Heart left ventricle (tissue), 16 donors: ENCODE results near the gene CYP2D6. TPM values are rescaled to one million over a fixed set of nuclear protein-coding genes. Genes with fewer than 3 reads are reported as not detected.
"Not testable (repeated sequence)": the region's sequence is repeated elsewhere in the genome, so short reads cannot be mapped to it uniquely, and the experiment has no call there.

Source experiments
- ATAC-seq, 4 donors: fragments of 200-7000 bp; cut with Tn5 transposase; one replicate each; pipeline ENCODE4 v1.9.1; 2020 to 2022; ENCODE audit warnings: moderate library complexity in 4 of 4, mild to moderate bottlenecking in 3 of 4, moderate number of reproducible peaks in 1 of 4
- DNase-seq, 5 donors: peaks; one replicate each; pipeline ENCODE4 v3.0.0-alpha.2; 2020
- H3K27ac ChIP-seq, 12 donors: fragments of 200-600 bp; sonication (generic) in 4 of 12; one replicate each; pipeline versions ENCODE4 v1.5.0 to v1.8.0; 2016 to 2022; ENCODE audit warnings: mild to moderate bottlenecking in 2 of 12
- H3K27me3 ChIP-seq, 9 donors: fragments of 200-600 bp; sonication (generic) in 2 of 9; one replicate each; pipeline versions ENCODE4 v1.5.1 to v1.8.0; 2016 to 2022; ENCODE audit warnings: mild to moderate bottlenecking in 3 of 9
- H3K36me3 ChIP-seq, 9 donors: fragments of 200-600 bp; sonication (generic) in 2 of 9; one replicate each; pipeline versions ENCODE4 v1.5.0 to v1.8.0; 2018 to 2022; ENCODE audit warnings: mild to moderate bottlenecking in 2 of 9
- H3K4me1 ChIP-seq, 12 donors: fragments of 200-600 bp; sonication (generic) in 4 of 12; one replicate each; pipeline versions ENCODE4 v1.5.0 to v1.8.0; 2016 to 2022; ENCODE audit warnings: mild to moderate bottlenecking in 3 of 12
- H3K4me3 ChIP-seq, 12 donors: fragments of 200-600 bp; sonication (generic) in 4 of 12; one replicate each; pipeline versions ENCODE4 v1.5.0 to v1.8.0; 2017 to 2022; ENCODE audit warnings: mild to moderate bottlenecking in 9 of 12, moderate library complexity in 4 of 12
- H3K9me3 ChIP-seq, 12 donors: fragments of 200-600 bp; sonication (generic) in 4 of 12; one replicate each; pipeline versions ENCODE4 v1.5.0 to v1.8.0; 2016 to 2022; ENCODE audit warnings: mild to moderate bottlenecking in 1 of 12
- POLR2A ChIP-seq, 2 donors: fragments of 450-650 bp; IDR thresholded peaks; one replicate each; pipeline ENCODE4 v1.6.1; 2017; ENCODE audit warnings: antibody characterized with exemption in 2 of 2, mild to moderate bottlenecking in 2 of 2, moderate library complexity in 2 of 2
- WGBS, 4 donors: extraction: QIAGEN DNeasy Blood & Tissue Kit in 2 of 4; methylation state at CpG; one replicate each; pipeline versions ENCODE4 v1.1.5 to v1.1.7; 2013 to 2018; 5-methylcytosine and 5-hydroxymethylcytosine counted together
- intact Hi-C, 10 donors: fragments of 100-400 bp; cut with DNase I; formaldehyde crosslinking; loops; one replicate each; pipeline versions ENCODE4 v1.11.1 to v1.14.2; 2022
- long read RNA-seq, 3 donors: library from polyadenylated mRNA; unstranded; transcript quantifications; one replicate each; pipeline ENCODE4 v2.0.0, GENCODE V29; 2020 to 2021
- polyA plus RNA-seq, 2 donors: library from polyadenylated mRNA; stranded (reverse); fragments of 200-250 nt; gene quantifications; one replicate each; pipeline ENCODE4 v1.2.3, GENCODE V29; 2013
- total RNA-seq, 9 donors: library from RNA; depleted of rRNA in 2 of 9; stranded (reverse); fragments of >200 nt in 2 of 9; fragmentation: NEBNext Ultra II Directional in 3 of 9; extraction: Animal tissue kit (Norgen Biotek cat#: 25700) in 3 of 9; gene quantifications; one replicate each; pipeline versions ENCODE4 v1.1.0 to v1.2.4, GENCODE V29; 2016 to 2023
- TF ChIP-seq, protein P1 (sequence below), 12 donors: fragments of 200-600 bp; sonication (generic) in 4 of 12; IDR thresholded peaks; one replicate each; pipeline versions ENCODE4 v1.5.0 to v1.8.0; 2018 to 2022; ENCODE audit warnings: antibody characterized with exemption in 12 of 12, mild to moderate bottlenecking in 5 of 12
- donor health status: ischemic (EF 13 %, LVEDD 7.1; RV severe dilation, severe dysfunction).
- donor health status: healthy with polysubstance abuse.
- donor health status: DM: no; HTN: yes; CAD: no.
- donor health status: DM: no; HTN: no; CAD: no.
- donor health status: ischemic (EF 25% LVEDD 6.9; RV normal size, moderate dysfunction).
- donor health status: ischemic (EF 25% LVEDD 5.7; RV mildly dilated, moderate dysfunction).
- donor health status: healthy.
- donor health status: DM: yes; HTN: yes; CAD: no.
- donor health status: ischemic (EF 35%, LVEDD 5.7; RV mildly dilated, moderate dysfunction).
- donor health status: nonischemic (EF 11% LVEDD 7.7; RV severe dilation, severe dysfunction).
- donor health status: DM: yes; HTN: yes; CAD: no.
- donor health status: PGD.
- donor health status: ischemic (EF 29% LVEDD 5.4; RV normal size, mild dysfunction).
- donor health status: nonischemic (EF 23%, LVEDD 6.1; RV moderate dilation, normal function).

The CYP2D6 gene
- total RNA-seq (under 1 TPM in 8 of 9 donors, not detected in 1; 0.12 to 0.47 (median 0.30) TPM), polyA plus RNA-seq (under 1 TPM; 0.19 to 0.23 TPM)
- long read RNA-seq, donor 1, result 0 reads
- long read RNA-seq, donor 2, result 0 reads
- long read RNA-seq, donor 3, result 0 reads

DNA sequence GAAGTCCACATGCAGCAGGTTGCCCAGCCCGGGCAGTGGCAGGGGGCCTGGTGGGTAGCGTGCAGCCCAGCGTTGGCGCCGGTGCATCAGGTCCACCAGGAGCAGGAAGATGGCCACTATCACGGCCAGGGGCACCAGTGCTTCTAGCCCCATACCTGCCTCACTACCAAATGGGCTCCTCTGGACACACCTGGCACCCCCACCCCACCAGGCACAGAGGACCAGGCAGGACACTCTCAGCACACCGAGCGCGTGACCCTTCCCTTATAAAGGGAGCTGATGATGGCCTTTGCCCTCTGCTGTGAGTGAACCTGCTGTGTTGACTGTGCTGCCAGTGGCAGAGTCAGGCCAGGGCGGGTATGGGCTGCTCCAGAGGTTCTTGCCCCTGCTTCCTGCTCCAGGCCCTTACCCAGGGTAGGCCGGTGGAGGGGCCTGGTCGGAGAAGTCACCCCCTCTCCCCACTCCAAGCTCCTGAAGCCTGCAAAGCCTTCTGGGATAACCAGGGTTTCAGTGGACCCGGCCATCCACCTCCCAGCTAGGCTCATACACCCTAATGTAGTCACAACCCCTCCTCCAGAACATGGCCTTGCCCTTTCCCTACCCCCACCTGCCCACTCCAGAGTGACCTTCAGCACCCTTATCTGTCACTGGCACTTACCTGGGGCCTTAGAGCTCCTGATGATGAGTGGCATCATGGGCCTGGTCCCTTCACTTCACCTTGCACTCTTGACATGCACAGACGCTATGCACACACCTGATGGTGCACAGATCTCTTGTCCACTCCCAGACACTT, at the start of gene CYP2D6:
Gene CYP2D6, minus strand, starts transcription at position 172 of the 793 bp plus-strand sequence. Its CDS starts 19 bp downstream, at position 153.
- H3K36me3 ChIP-seq, H3K27me3 ChIP-seq, DNase-seq, H3K9me3 ChIP-seq, H3K4me3 ChIP-seq, intact Hi-C loops, ATAC-seq, H3K4me1 ChIP-seq, H3K27ac ChIP-seq: not testable (repeated sequence)
- 84 to 89% (median 87%) methylated on average over 13 to 14 of the region's 14 CpGs for WGBS, 4 donors

DNA sequence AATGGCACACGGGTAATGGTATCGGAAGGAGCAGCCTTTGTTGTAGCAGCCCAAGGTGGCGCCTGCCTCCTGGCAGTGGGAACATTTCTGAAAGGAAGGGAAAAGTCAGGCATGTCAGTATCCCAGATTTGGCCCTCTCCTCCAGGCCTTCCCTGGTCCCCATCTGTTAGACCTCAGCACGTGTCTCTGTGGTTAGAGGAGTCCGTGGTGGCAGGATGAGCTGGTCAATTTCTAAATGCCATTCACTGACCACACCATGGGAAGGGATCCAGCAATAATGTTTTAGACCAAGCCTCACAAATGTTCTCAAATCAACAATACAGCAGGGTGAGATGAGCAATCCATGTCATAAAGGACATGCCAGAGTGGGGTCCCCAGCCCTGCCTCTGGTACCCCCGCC, 49.0 kb upstream of the CYP2D6 start:
- peak overlapping the region in 1 of 12 donors; percentile 26 for H3K27ac ChIP-seq
- intact Hi-C loops, result loop anchor here in 3 of 10 donors (10.0 kb wide), 1 partner anchor 85 kb away; no protein-coding TSS in a partner anchor

DNA sequence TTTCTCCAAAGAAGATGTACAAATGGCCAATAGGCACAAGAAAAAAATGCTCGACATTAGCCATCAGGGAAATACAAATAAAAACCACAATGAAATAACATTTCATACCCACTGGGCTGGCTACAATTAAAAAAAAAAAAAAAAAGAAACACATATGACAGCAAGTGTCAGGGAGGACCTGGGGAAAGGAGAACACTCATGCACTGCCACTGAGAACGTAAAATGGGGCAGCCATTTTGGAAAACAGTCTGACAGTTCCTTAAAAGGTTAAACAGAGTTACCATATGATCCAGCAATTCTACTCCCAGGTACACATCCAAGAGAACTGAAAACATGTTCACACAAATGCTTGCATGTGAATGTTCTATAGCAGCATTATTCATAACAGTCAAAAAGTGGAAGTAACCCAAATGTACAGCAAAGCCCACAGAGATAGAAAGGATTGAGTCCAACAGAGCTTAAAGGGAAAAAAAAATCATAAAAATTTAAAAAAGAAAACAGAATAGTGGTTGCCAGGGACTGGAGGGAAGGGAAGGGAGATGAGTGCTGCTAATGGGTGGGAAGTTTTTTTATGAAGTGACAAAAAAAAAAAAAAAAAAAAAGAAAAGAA, 48.4 kb upstream of the CYP2D6 start:
- no peak for TF ChIP-seq POLR2A (IDR thresholded peaks at IDR 0.05)
- no peak for DNase-seq
- Histone ChIP-seq H3K4me1 (peaks cover 0 to 14% (median 8%) of the 10 kb centered on the region in 12 donors), H3K9me3 (no peaks in the 10 kb centered on the region), H3K36me3 (peaks cover 0 to 15% (median 0%) of the 10 kb centered on the region in 9 donors), H3K4me3 (no peak overlapping the region), H3K27ac (no peak overlapping the region), H3K27me3 (no peaks in the 10 kb centered on the region)
- WGBS, 4 donors, result 95 to 98% (median 97%) methylated on average over 2 of the region's 2 CpGs
- no peak for ATAC-seq
- intact Hi-C loops, result loop anchor here in 1 of 10 donors (10.0 kb wide), 1 partner anchor 86 kb away; no protein-coding TSS in a partner anchor

More for the DNA sequence above, 49.0 kb upstream of the CYP2D6 start:
- H3K27me3 ChIP-seq, result no peaks in the 10 kb centered on the region
- 86 to 97% (median 91%) methylated on average over 6 of the region's 6 CpGs for WGBS, 4 donors
- H3K9me3 ChIP-seq, result no peaks in the 10 kb centered on the region
- no peak overlapping the region for H3K4me3 ChIP-seq
- peaks cover 0 to 15% (median 0%) of the 10 kb centered on the region in 9 donors for H3K36me3 ChIP-seq
- H3K4me1 ChIP-seq, result peaks cover 0 to 14% (median 8%) of the 10 kb centered on the region in 12 donors
- no peak for ATAC-seq
- DNase-seq, result no peak
- no peak for TF ChIP-seq POLR2A (IDR thresholded peaks at IDR 0.05)
- TF ChIP-seq, protein P1, sequence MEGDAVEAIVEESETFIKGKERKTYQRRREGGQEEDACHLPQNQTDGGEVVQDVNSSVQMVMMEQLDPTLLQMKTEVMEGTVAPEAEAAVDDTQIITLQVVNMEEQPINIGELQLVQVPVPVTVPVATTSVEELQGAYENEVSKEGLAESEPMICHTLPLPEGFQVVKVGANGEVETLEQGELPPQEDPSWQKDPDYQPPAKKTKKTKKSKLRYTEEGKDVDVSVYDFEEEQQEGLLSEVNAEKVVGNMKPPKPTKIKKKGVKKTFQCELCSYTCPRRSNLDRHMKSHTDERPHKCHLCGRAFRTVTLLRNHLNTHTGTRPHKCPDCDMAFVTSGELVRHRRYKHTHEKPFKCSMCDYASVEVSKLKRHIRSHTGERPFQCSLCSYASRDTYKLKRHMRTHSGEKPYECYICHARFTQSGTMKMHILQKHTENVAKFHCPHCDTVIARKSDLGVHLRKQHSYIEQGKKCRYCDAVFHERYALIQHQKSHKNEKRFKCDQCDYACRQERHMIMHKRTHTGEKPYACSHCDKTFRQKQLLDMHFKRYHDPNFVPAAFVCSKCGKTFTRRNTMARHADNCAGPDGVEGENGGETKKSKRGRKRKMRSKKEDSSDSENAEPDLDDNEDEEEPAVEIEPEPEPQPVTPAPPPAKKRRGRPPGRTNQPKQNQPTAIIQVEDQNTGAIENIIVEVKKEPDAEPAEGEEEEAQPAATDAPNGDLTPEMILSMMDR (IDR thresholded peaks at IDR 0.05), result no peak

DNA sequence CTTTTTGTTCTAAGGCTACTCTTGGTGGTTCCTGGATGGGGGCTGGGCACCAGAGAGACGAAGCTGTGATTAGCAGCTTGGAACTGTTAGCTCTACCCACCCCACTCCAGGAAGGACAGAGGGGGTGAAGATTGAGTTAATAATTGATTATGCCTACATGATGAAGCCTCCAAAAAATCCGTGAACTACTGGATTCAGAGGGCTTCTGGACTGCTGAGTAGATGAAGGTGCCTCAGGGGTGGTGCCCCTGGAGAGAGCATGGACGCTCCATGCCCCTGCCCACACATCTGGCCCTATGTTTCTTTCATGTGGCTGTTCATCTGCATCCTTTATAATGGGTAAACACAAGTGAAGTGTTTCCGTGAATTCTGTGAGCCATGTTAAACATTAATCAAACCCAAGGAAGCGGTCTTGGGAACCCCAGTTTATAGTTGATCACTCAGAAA, 47.3 kb upstream of the CYP2D6 start:
- no peak for DNase-seq
- intact Hi-C loops, result loop anchor here in 1 of 10 donors (10.0 kb wide), 1 partner anchor 87 kb away; no protein-coding TSS in a partner anchor
- Histone ChIP-seq H3K4me3 (no peak overlapping the region), H3K27me3 (no peaks in the 10 kb centered on the region), H3K36me3 (peaks cover 0 to 15% (median 0%) of the 10 kb centered on the region in 9 donors), H3K9me3 (no peaks in the 10 kb centered on the region), H3K4me1 (peaks cover 0 to 21% (median 8%) of the 10 kb centered on the region in 12 donors), H3K27ac (no peak overlapping the region)
- TF ChIP-seq POLR2A (IDR thresholded peaks at IDR 0.05), result no peak
- TF ChIP-seq, protein P1 (IDR thresholded peaks at IDR 0.05), result no peak
- 85 to 93% (median 91%) methylated on average over 5 of the region's 5 CpGs for WGBS, 4 donors
- no peak for ATAC-seq
